DOHH2 (cell line): ENCODE results near the gene GDAP1L1.

ENCODE experiments used
- EZH2phosphoT487 ChIP-seq: fragments of 200-600 bp; sonication (generic); IDR thresholded peaks from 2 replicates; pipeline ENCODE4 v1.6.1; 2017; ENCODE audit warnings: borderline replicate concordance, mild to moderate bottlenecking, antibody characterized with exemption, low read length, moderate library complexity, mixed read lengths
- TF ChIP-seq, protein P1 (sequence below): fragments of 200-600 bp; sonication (generic); IDR thresholded peaks from one replicate; pipeline ENCODE4 v1.5.1; 2014; ENCODE audit warnings: antibody characterized with exemption, mild to moderate bottlenecking, low read depth, low read length; ENCODE audit not compliant: poor library complexity, severe bottlenecking

DNA sequence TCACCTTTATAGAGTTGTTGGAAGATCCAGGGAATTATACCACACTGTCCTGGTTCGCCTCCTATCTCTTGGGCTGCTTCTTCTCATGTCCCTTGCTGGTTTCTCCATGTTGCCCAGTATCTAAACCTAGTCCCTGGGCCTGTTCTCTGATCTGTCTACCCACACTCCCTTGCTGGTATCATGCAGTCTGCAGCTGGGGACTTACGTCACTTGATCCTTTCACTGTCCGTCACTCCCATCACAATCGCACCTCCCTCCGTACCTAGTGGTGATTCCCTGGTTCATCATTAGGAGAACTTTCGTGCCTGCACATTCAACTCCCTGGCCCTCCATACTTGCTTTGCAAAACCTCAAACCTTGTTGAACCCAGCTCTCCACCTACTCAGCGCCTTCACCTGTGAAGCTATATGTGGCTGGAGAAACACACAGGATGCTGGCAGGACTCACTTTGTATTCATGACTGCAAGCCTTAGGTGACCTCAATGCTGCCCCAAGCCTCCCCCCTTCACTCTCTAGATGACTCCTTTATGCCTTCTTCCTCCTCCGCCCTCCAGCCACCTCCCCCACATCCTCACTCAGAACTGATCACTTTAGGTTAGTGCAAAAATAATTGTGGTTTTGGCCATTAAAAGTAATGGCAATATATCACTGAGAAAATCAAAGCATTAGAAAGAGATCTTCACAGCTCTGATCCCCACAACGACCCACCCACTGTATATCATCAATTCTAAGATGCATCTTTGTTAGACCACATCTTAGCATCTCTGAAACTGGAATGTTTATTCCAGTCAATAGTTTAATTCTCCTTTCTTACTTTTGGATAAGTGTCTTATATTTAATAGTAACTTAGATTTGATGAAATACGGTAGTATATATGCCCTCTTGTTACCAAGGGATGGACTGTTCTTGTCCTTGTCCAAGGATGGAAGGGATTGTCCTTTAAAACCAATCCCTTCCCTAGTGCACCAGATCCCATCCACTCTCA, 26.4 kb downstream of the GDAP1L1 start:
- TF ChIP-seq, protein P1, sequence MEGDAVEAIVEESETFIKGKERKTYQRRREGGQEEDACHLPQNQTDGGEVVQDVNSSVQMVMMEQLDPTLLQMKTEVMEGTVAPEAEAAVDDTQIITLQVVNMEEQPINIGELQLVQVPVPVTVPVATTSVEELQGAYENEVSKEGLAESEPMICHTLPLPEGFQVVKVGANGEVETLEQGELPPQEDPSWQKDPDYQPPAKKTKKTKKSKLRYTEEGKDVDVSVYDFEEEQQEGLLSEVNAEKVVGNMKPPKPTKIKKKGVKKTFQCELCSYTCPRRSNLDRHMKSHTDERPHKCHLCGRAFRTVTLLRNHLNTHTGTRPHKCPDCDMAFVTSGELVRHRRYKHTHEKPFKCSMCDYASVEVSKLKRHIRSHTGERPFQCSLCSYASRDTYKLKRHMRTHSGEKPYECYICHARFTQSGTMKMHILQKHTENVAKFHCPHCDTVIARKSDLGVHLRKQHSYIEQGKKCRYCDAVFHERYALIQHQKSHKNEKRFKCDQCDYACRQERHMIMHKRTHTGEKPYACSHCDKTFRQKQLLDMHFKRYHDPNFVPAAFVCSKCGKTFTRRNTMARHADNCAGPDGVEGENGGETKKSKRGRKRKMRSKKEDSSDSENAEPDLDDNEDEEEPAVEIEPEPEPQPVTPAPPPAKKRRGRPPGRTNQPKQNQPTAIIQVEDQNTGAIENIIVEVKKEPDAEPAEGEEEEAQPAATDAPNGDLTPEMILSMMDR = no peak
- TF ChIP-seq EZH2phosphoT487 = no peak
